BLaER1 treated with 17β-estradiol and CSF1 and Interleukin-3, amounts not matched to agents 10 nM and 100 nM (cell line): ENCODE measurements around the gene CERS5.
A peak's percentile ranks its signal among the peaks of the same experiment; 100 is the strongest.
"Not testable (repeated sequence)": the region's sequence is repeated elsewhere in the genome, so short reads cannot be mapped to it uniquely, and the experiment has no call there.

Source experiments
- H3K27ac ChIP-seq, 11 experiments: shearing (Covaris generic); formaldehyde crosslinking; 2 replicates each; pipeline ENCODE4 v1.8.1; 2022
- H3K27me3 ChIP-seq, 11 experiments: shearing (Covaris generic); formaldehyde crosslinking; 2 replicates each; pipeline ENCODE4 v1.8.1; 2022
- H3K36me3 ChIP-seq, 11 experiments: shearing (Covaris generic); formaldehyde crosslinking; 2 replicates each; pipeline ENCODE4 v1.8.1; 2022
- H3K4me1 ChIP-seq, 10 experiments: shearing (Covaris generic); formaldehyde crosslinking; 2 replicates each; pipeline ENCODE4 v1.8.1; 2022
- H3K4me2 ChIP-seq, 11 experiments: shearing (Covaris generic); formaldehyde crosslinking; 2 replicates each; pipeline ENCODE4 v1.8.1; 2022
- H3K4me3 ChIP-seq, 10 experiments: shearing (Covaris generic); formaldehyde crosslinking; 2 replicates each; pipeline ENCODE4 v1.8.1; 2022
- H3K9ac ChIP-seq, 11 experiments: shearing (Covaris generic); formaldehyde crosslinking; 2 replicates each; pipeline ENCODE4 v1.8.1; 2022
- H3K9me3 ChIP-seq, 11 experiments: shearing (Covaris generic); formaldehyde crosslinking; replicated peaks in 1 of 11; 2 replicates each; pipeline ENCODE4 v1.8.1; 2022
- H4K20me1 ChIP-seq, 11 experiments: shearing (Covaris generic); formaldehyde crosslinking; 2 replicates each; pipeline ENCODE4 v1.8.1; 2022
- Cebpa-rat ChIP-seq, 11 experiments: shearing (Covaris generic); IDR thresholded peaks; 2 replicates each; pipeline ENCODE4 v1.8.1; 2022

Gene CERS5

DNA sequence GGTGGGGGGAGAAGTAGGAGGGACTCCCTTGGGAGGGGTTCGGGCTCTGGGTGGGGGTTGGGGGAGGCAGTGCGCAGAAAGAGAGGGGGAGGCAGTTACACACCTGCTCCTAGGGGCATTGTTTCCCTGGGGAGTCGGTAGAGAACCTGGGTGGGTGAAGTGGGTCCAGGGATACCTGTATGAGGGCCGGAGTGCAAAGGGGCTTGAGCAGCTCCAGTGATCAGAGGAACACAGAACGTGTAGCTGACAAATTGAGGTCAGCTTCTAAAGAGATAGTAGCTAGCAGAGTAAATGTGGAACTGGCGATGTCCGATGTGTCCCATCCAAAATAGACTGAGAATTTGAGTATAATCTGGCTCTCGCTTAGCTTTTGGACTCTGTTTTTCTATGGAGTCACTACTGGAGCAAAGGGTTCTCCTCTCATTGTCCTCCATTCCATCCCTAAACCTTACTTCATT lies 81.5 kb downstream of the CERS5 start:
- peak overlapping the region; percentile 54 to 79 (median 70) for H3K4me3 ChIP-seq
- peaks cover 35 to 52% (median 44%) of the 10 kb centered on the region in 10 experiments for H3K4me1 ChIP-seq
- peak overlapping the region; percentile 75 to 97 (median 88) for H3K4me2 ChIP-seq
- no peaks in the 10 kb centered on the region for H3K27me3 ChIP-seq
- peak overlapping the region in 10 of 11 experiments; percentile 77 to 94 (median 88); a peak in 19 of 22 replicates for H3K27ac ChIP-seq
- no peaks in the 10 kb centered on the region for H3K9me3 ChIP-seq
- peaks cover 37 to 44% (median 43%) of the 10 kb centered on the region in 11 experiments for H3K36me3 ChIP-seq
- H3K9ac ChIP-seq, result peak overlapping the region; percentile 74 to 92 (median 89)
- no peak for TF ChIP-seq Cebpa-rat (IDR thresholded peaks at IDR 0.05)
- peaks cover 0 to 47% (median 37%) of the 10 kb centered on the region in 11 experiments; a peak in 19 of 22 replicates for H4K20me1 ChIP-seq

- Histone ChIP-seq H3K27ac (peak within 1 kb of the TSS; percentile 75 to 94 (median 87); a peak in 21 of 22 replicates), H3K4me2 (peak within 1 kb of the TSS; percentile 84 to 97 (median 89)), H3K9me3 (no peaks in the 10 kb centered on the region), H3K27me3 (no peaks in the 10 kb centered on the region), H4K20me1 (peaks cover 0 to 45% (median 36%) of the 10 kb centered on the region in 11 experiments; a peak in 19 of 22 replicates), H3K36me3 (peaks cover 31 to 38% (median 36%) of the 10 kb centered on the region in 11 experiments), H3K9ac (peak within 1 kb of the TSS; percentile 74 to 92 (median 89)), H3K4me1 (peaks cover 35 to 52% (median 44%) of the 10 kb centered on the region in 10 experiments), H3K4me3 (peak within 1 kb of the TSS; percentile 54 to 79 (median 70))
- TF ChIP-seq Cebpa-rat (IDR thresholded peaks at IDR 0.05), result no peak
Measured at GRCh38 chr12:50084775-50085614, 82.2 kb downstream of the CERS5 start, which contains the start of gene SMARCD1. SMARCD1 (plus strand) TSS chr12:50085342; CDS start chr12:50085370, 28 bp downstream.

DNA sequence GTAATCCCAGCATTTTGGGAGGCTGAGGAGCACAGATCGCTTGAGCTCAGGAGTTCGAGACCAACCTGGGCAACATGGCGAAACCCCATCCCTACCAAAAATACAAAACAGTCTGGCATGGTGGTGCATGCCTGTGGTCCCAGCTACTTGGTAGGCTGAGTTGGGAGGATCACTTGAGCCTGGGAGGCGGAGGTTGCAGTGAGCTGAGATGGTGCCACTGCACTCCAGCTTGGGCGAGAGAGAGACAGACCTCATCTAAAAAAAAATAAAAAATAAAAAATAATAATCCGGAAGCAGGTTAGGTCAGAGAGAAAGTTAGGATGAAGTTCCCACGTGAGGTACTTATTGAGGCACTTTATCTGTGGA lies 82.8 kb downstream of the CERS5 start:
- H3K4me2 ChIP-seq, result peak overlapping the region; percentile 67 to 90 (median 87)
- peak overlapping the region; percentile 75 to 94 (median 87); a peak in 21 of 22 replicates for H3K27ac ChIP-seq
- not testable (repeated sequence) for H3K27me3 ChIP-seq, H3K9me3 ChIP-seq
- peaks cover 0 to 39% (median 35%) of the 10 kb centered on the region in 11 experiments; a peak in 19 of 22 replicates for H4K20me1 ChIP-seq
- H3K9ac ChIP-seq, result peak overlapping the region; percentile 74 to 92 (median 89)
- H3K36me3 ChIP-seq, result peaks cover 25 to 32% (median 30%) of the 10 kb centered on the region in 11 experiments
- peak overlapping the region; percentile 54 to 79 (median 70) for H3K4me3 ChIP-seq
- H3K4me1 ChIP-seq, result peaks cover 35 to 52% (median 44%) of the 10 kb centered on the region in 10 experiments

- peaks cover 16 to 21% (median 19%) of the 10 kb centered on the region in 11 experiments for H3K36me3 ChIP-seq
- H3K9ac ChIP-seq, result peak overlapping the region in 1 of 11 experiments; percentile 3; a peak in 1 of 22 replicates
- no peaks in the 10 kb centered on the region for H3K27me3 ChIP-seq
- no peak for TF ChIP-seq Cebpa-rat (IDR thresholded peaks at IDR 0.05)
- peak overlapping the region in 7 of 11 experiments; percentile 67 to 90 (median 87); a peak in 10 of 22 replicates for H3K4me2 ChIP-seq
- H3K27ac ChIP-seq, result 0 out of 22 replicates have a peak overlapping the region, but pooled peaks of 3 of the 11 experiments have one; percentile 1 to 3 (median 3)
- H3K9me3 ChIP-seq, result no peaks in the 10 kb centered on the region
- H4K20me1 ChIP-seq, result peaks cover 0 to 28% (median 26%) of the 10 kb centered on the region in 11 experiments; a peak in 18 of 22 replicates
- H3K4me1 ChIP-seq, result peaks cover 28 to 43% (median 38%) of the 10 kb centered on the region in 10 experiments
- H3K4me3 ChIP-seq, result no peak overlapping the region
Measured at GRCh38 chr12:50083301-50083700, 83.9 kb downstream of the CERS5 start.

DNA sequence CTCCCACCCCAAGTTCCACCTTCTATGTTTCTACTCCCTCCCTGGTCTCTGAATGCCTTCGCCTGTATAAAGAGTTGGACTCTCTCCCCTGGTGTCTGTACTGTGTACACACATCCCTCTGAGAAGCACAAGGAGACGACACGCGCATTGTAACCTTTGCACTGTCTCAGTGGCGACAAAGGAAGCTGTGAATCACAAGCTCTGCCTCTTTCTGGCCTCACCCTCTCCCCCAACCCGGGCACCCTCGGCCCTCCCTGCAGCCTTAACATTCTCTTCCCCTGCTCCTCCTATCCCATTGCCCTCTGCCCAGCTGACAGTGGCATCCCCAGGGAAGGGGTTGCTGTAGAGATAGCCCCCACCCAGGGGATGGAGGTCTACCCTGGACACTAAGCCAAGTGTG lies 84.5 kb downstream of the CERS5 start:
- H3K4me3 ChIP-seq, result no peak overlapping the region
- H3K9me3 ChIP-seq, result no peaks in the 10 kb centered on the region
- peak overlapping the region in 2 of 11 experiments; percentile 3 to 13; a peak in 1 of 22 replicates for H3K9ac ChIP-seq
- no peak overlapping the region for H3K4me2 ChIP-seq
- 0 out of 22 replicates have a peak overlapping the region, but pooled peaks of 1 of the 11 experiments have one; percentile 3 for H3K27ac ChIP-seq
- no peaks in the 10 kb centered on the region for H3K27me3 ChIP-seq
- H3K4me1 ChIP-seq, result peaks cover 24 to 40% (median 35%) of the 10 kb centered on the region in 10 experiments
- peaks cover 11 to 14% (median 13%) of the 10 kb centered on the region in 11 experiments for H3K36me3 ChIP-seq
- TF ChIP-seq Cebpa-rat (IDR thresholded peaks at IDR 0.05), result no peak
- H4K20me1 ChIP-seq, result peaks cover 0 to 22% (median 20%) of the 10 kb centered on the region in 11 experiments; a peak in 16 of 22 replicates

- no peak overlapping the region for H3K9ac ChIP-seq
Measured at GRCh38 chr12:50081096-50081808, 85.9 kb downstream of the CERS5 start.

DNA sequence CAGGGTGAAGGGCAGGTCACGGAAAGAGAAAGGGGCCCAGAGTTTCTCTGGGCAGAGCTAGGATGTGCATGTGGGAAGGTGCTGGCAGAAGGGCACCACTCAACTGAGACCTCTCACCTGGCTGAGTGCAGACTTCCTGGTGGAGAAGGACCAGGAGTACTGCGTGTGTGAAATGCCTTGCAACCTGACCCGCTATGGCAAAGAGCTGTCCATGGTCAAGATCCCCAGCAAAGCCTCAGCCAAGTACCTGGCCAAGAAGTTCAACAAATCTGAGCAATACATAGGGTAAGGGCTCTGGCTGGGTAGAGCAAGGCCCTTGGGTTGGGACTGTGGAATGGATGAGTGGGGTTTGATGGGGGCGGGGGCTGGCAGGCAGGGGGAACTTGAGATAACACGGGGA lies 87.4 kb downstream of the CERS5 start:
- Histone ChIP-seq H3K27me3 (no peaks in the 10 kb centered on the region), H3K4me2 (no peak overlapping the region), H3K4me1 (peaks cover 7 to 40% (median 27%) of the 10 kb centered on the region in 10 experiments; a peak in 18 of 20 replicates)

More at GRCh38 chr12:50081096-50081808, 85.9 kb downstream of the CERS5 start:
- no peak for TF ChIP-seq Cebpa-rat (IDR thresholded peaks at IDR 0.05)
- H3K4me3 ChIP-seq, result no peak overlapping the region
- no peaks in the 10 kb centered on the region for H3K27me3 ChIP-seq
- no peak overlapping the region for H3K4me2 ChIP-seq
- H3K4me1 ChIP-seq, result peaks cover 12 to 40% (median 31%) of the 10 kb centered on the region in 10 experiments; a peak in 18 of 20 replicates
- H3K9me3 ChIP-seq, result no peaks in the 10 kb centered on the region
- no peak overlapping the region for H3K27ac ChIP-seq
- peaks cover 0 to 8% (median 7%) of the 10 kb centered on the region in 11 experiments; a peak in 12 of 22 replicates for H4K20me1 ChIP-seq
- H3K36me3 ChIP-seq, result peaks cover 0 to under 1% (median 0%) of the 10 kb centered on the region in 11 experiments; a peak in 2 of 22 replicates

More for the DNA sequence above, 87.4 kb downstream of the CERS5 start:
- Histone ChIP-seq H3K36me3 (no peaks in the 10 kb centered on the region), H3K9ac (no peak overlapping the region), H3K9me3 (no peaks in the 10 kb centered on the region), H3K4me3 (no peak overlapping the region), H3K27ac (no peak overlapping the region), H4K20me1 (no peaks in the 10 kb centered on the region)
- TF ChIP-seq Cebpa-rat (IDR thresholded peaks at IDR 0.05), result no peak
